GM21619 (cell line): ENCODE data around the gene ST8SIA1.
"Not testable (repeated sequence)": the region's sequence is repeated elsewhere in the genome, so short reads cannot be mapped to it uniquely, and the experiment has no call there.

Experiments used
- ATAC-seq: cut with Tn5 transposase; IDR thresholded peaks from one replicate; pipeline ENCODE4 v1.9.1; 2021; ENCODE audit not compliant: unreplicated experiment

Gene ST8SIA1

DNA sequence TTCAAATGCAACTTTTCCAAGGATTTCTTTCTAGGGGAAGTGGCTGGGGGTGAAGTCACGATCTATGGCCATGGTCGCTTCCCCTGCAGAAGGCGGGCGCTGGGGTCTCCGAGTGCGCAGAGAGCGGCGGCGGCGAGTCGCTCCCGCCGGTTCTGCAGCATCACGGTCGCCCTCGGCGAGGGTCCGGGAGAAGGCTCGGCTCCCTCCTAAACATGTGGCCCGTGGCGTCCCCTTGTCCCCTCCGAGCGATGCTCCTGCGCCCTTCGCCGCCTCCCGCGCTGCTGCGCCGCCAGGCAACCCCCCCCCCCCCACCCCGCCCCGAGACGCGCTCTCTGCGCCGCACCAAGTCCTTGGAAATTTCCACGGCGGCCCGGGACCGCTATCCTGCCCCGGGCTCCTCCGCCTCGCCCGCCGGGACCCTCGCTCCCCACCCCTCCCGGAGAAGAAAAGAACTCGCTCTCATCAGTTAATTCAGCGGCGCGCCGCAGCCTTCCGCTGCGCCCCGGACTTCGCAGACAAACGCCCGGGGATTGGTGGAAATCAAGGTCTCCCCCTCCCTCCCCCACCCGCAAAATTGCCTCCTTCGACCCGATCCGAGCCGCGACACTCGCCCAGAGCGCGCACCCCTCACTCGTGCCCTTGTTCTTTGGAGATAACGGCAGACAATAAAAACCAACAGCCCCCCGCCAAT lies at the start of gene ST8SIA1:
Gene ST8SIA1 (minus strand): TSS at position 298 of the 691 bp plus-strand sequence. CDS start 475 bp downstream, outside the sequence.
- no peak for ATAC-seq

DNA sequence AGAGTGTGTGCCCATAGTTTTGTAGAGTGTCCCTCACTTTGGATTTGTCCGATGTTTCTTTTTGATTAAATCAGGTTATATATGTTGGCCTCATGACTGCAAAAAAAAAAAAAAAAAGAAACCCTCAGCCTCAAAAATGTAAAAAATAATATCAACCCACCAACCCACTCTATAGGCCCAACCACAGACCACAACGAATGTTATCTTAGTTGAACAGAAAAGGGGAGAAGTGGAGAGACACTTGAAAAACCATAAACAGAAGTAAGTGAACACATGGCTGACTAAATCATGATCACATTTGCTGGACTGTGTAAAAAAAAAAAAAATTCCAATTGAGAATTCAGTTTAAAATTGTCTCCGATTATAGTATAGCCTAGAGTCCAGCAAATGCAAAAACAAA lies 45.5 kb upstream of the ST8SIA1 start:
- no peak for ATAC-seq

DNA sequence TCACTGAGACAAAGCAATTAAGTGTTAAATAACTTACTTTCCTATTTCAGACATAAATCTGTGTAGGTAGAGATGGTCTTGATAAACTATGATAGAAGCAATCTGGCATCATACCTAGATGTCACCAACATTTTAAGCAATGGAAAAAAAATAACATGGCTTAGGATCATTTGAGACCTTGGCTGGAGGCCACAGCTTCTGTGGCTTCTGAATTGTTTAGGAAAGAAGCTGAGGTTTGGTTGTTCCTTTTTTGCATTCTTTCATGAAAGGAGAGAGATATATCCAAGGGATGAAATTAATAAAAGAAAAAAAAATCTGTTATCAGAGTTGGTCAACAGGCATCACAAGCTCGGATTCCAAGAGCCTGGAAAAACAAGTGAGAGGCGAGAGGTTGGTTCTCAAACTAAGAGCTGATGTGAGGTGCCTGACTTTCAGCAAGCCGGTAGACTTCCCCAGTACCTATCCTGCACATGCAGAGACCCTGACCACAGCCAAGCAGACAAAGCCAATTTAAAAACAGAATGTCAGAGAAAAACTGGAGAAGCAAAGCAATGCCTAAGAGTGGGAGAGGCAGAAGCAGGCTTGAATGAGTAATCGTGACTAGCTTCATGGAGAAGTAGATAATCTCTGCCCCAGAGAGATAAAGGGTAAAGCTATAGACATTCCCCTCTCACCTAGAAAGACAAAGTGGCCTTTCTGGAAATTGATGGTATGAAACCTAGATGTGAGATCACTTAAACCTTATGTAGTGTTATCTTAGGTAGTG lies 43.4 kb upstream of the ST8SIA1 start:
- ATAC-seq, result no peak

DNA sequence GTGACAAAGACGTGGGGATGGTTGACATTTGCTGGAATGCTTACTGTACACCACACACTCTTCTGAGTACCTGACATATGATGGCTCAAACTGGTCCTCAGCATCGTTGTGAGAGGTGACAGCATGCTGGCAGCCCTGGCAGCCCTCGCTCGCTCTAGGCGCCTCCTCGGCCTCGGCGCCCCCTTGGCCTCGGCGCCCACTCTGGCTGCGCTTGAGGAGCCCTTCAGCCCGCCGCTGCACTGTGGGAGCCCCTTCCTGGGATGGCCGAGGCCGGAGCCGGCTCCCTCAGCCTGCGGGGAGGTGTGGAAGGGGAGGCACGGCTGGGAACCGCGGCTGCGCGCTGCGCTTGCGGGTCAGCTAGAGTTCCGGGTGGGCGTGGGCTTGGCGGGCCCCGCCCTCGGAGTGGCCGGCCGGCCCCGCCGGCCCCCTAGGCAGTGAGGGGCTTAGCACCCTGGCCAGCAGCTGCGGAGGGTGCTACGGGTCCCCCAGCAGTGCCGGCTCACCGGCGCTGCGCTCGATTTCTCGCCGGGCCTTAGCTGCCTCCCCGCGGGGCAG lies 42.2 kb upstream of the ST8SIA1 start:
- not testable (repeated sequence) for ATAC-seq

DNA sequence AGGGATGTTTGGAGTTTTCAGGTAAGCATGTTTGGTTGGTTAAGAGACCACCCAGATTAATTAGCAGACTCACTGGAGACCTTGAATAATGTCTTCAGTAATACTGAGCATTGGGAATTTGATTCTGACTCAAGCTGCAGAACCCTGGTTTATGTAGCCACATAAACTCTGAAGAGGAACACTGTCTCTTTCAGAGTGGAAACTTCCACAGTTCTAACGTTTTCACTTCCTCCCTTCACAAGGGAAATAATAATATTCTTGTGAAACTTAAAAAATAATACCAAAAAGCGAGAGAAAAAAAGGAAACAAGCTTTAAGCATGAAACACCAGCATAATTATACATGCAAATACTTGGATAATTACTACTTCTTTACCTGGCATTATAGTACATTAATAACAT lies 40.0 kb upstream of the ST8SIA1 start:
- ATAC-seq, result no peak

- ATAC-seq, result no peak
Measured at GRCh38 chr12:22372277-22372837, 37.9 kb upstream of the ST8SIA1 start.

- no peak for ATAC-seq
Measured at GRCh38 chr12:22366181-22366580, 31.7 kb upstream of the ST8SIA1 start.

DNA sequence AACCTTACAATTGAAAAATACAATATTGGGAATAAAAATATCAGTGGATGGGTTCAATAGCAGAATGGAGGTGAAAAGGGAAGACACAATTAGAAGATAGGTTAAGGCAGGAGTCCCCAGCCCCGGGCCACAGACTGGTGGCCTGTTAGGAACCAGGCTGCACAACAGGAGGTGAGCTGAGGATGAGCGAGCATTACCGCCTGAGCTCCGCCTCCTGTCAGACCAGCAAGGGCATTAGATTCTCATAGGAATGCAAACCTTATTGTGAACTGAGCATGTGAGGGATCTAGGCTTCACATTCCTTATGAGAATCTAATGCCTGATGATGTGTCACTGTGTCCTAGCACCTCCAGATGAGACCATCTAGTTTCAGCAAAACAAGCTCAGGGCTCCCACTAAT lies 27.3 kb upstream of the ST8SIA1 start:
- no peak for ATAC-seq

DNA sequence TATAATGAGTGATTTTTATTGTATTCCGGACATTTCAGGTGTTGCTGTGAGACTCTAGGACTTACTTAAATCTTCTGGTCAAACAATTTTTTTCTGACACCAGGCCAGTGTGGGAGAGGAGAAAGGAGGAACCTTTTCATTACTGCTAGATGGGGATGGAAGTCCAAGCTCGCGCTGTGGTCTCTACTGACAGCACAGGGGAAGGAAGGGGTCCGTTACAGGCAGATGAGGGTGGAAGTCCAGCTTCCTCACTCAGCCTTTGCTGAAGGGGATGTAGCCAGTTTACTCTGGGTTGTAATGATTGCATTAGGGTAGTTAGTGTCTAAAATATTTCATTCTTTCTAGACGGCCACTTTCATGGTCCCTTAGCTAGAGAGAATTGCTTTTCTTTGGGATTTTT lies 26.3 kb upstream of the ST8SIA1 start:
- no peak for ATAC-seq

DNA sequence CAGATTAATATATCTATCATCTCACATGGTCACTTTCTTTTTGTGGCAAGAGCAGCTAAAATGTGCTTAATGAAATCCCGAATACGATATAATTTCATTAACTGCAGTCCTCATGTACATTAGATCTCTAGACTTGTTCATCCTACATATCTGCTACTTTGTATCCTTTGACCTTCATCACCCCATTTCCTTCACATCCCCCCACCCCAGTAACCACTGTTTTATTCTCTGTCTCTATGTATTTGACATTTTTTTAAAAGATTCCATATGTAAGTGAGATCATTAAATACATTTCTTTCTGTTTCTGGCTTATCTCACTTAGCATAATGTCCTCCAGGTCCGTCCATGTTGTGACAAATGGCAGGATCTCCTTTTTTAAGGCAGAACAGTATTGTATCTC lies 23.0 kb upstream of the ST8SIA1 start:
- ATAC-seq, result no peak

DNA sequence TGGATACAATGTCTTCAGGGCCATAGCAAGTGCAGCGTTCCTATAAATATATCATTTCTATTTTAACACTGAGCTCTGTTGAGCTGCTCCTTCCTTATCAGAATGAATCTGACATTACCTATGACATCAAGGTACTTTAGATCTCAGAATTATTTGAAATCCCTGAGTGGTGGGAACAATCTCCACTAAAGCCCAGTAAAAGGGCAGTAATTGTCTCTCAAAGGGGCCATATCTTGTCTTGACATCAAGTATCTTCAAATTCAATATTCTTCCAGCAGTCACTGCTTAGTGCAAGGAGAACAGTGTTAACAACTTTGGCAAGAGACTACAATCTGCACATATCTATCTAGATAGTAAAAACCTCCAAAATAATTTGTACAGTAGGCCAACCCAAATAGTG lies 21.7 kb upstream of the ST8SIA1 start:
- no peak for ATAC-seq

DNA sequence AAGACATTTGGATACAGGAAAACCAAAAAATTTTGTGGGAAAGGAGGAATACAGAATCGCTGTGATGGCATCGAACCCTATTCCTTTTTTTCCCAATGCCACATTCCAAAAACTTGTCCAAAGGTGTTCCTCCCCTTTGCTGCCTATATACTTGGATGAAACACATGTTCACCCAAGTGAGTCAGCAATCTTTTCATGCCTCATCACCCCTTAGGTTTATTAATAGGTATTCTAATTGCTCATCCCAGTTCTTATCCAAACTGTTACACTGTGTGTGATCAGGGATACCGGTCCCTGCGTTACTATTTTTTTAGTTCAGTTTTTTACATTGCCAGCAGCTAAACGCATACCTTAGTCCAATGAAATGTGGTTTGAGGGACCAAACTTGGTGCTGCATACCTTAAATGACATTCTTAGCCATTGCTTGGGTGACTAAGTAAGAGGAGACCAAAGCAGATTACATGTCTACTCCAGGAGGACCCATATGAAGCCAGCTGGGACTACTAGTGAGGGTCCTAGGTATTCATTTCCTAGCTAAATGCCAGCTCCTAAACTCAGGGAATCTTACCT lies 20.6 kb upstream of the ST8SIA1 start:
- ATAC-seq, result no peak

- ATAC-seq, result no peak
Measured at GRCh38 chr12:22353615-22354325, 19.3 kb upstream of the ST8SIA1 start.

DNA sequence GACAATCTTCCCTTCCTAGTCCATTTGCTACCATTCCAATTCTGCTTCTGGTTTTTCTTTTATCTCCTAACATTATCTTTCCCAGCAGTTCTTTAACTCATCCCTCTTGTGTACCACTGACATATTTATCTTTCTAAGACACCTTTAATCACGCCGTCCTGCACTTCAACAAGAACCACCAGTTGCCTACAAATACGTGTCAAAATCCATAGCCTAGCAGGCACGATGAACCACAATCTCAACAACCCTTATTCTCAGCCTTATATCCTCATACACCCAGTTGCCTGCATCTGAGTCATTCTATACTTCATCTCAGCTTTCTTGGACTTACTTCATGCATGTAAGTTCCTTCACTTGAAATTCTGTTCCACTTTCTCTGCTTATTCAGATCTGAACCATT lies 16.4 kb upstream of the ST8SIA1 start:
- no peak for ATAC-seq

- ATAC-seq, result no peak
Measured at GRCh38 chr12:22348208-22348607, 13.7 kb upstream of the ST8SIA1 start.

- ATAC-seq, result no peak
Measured at GRCh38 chr12:22340143-22340542, 5.6 kb upstream of the ST8SIA1 start.

GRCh38 chr12:22339691-22340090 lies 5.2 kb upstream of the ST8SIA1 start:
- no peak for ATAC-seq

DNA sequence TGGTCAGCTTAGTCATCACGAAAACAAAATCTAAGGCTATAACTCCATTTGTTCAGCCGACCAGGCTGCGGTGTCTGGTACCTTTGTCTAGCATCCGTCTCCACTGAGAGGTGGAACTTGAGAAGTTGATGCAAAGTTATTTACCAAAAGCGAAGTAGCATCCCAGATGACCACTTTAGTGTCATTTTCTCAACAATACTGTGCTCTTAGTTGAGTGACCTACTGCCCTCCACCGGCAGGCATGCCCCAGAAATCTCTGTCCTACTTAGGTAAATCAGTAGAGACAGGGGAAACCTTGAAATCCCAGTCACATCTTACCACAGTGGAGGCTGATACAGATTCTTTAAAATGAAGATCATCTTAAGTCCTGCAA lies 1.3 kb upstream of the ST8SIA1 start:
- no peak for ATAC-seq

DNA sequence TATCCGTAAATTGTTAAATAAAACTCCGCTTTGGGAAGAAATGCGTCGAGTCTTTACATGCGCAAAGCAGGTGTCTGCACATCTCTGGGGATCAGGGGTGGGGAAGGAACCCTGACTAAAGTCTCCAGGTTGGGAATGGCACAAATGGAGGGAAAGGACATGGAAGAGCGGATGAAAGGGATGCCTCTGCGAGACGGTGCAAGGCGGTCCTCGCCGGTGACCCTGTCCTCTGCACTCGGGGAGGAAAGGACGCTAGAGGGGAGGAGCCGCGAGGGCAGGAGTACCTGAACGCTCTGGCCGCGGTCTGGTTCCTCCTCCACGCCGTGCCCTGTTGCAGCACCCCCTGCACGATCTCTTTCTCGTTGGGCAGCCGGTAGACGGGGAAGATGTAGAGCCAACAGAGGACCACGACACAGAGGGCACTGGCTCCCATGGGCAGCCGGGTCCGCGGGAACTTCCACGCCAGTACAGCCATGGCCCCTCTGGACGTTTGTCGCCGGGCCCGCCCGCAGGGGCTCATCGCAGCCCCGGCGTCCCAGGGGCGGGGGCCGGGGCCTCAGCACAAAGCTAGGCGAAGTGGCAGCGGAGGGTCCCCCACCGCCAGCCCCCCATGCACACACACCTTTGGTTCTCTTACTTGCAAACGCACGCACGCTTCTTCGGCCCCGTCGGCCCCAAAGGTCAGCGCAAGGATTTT lies 646 bp downstream of the ST8SIA1 start:
- no peak for ATAC-seq

DNA sequence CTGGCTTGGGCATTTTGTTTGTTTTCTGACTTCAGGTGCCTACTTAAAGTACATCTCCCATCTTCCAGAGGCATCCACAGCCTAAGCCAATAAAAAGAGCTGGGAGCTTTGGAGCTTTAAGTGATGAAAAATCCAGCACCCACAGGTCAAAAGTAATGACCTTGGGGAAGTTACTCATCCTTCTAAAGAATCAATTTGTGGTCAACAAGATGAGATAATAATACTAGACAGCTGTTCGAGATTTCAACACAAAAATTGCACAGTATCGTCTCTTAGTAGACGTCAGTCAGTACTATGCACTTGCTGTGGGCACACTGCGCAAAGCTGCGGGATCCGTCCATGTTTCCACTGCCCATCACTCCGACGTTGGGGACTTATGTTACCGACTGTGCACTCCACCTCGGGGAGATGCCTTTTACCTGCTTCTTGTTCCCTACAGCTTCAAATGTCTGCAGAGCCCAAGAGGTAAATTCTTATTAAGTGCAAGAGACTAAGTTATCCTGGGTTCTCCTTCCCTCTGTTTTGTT lies 1.3 kb downstream of the ST8SIA1 start:
- no peak for ATAC-seq
